Activated CD4-positive, alpha-beta memory T cell treated with anti-CD3 and anti-CD28 coated beads for 36 hours (primary cell): ENCODE measurements around the gene TAMALIN. TPM values are rescaled to one million over a fixed set of nuclear protein-coding genes. Genes with fewer than 3 reads are reported as not detected.
"Not testable (repeated sequence)": the region's sequence is repeated elsewhere in the genome, so short reads cannot be mapped to it uniquely, and the experiment has no call there.

Experiments
- CTCF ChIA-PET: fragments of 350-600 bp; sonication (Branson Sonifier 250); formaldehyde crosslinking; loops from one replicate; lab custom pipeline; 2021; ENCODE audit warnings: antibody characterized with exemption, inconsistent platforms; lab: Charles Lee
- POLR2A ChIA-PET: fragments of 350-600 bp; sonication (Branson Sonifier 250); formaldehyde crosslinking; loops from one replicate; lab custom pipeline; 2021; ENCODE audit warnings: antibody characterized with exemption; lab: Charles Lee
- DNase-seq: peaks from one replicate; pipeline ENCODE4 v3.0.0-alpha.2; 2020
- H3K27ac Mint-ChIP-seq: one replicate; pipeline ENCODE4 v1.8.0; 2021; ENCODE audit warnings: mixed read lengths
- H3K27me3 Mint-ChIP-seq: one replicate; pipeline ENCODE4 v1.8.0; 2021; ENCODE audit warnings: mixed read lengths
- H3K36me3 Mint-ChIP-seq: one replicate; pipeline ENCODE4 v1.8.0; 2021; ENCODE audit warnings: mixed read lengths
- H3K4me1 Mint-ChIP-seq: one replicate; pipeline ENCODE4 v1.8.0; 2021; ENCODE audit warnings: low read depth, mixed read lengths
- H3K4me3 Mint-ChIP-seq: one replicate; pipeline ENCODE4 v1.8.0; 2021; ENCODE audit warnings: mild to moderate bottlenecking, mixed read lengths
- H3K9me3 Mint-ChIP-seq: one replicate; pipeline ENCODE4 v1.8.0; 2021; ENCODE audit warnings: mixed read lengths
- intact Hi-C: fragments of 100-400 bp; cut with micrococcal nuclease; formaldehyde crosslinking; loops from one replicate; pipeline ENCODE4 v1.15.1; 2023
- total RNA-seq, 2 experiments: library from RNA; stranded (reverse); gene quantifications; one replicate each; pipeline ENCODE4 v1.2.3, GENCODE V29; 2021

TAMALIN gene
- total RNA-seq, 2 experiments from 2014 or later: 15.1 to 18.7 TPM

GRCh38 chr12:51971679-51972421, 34.9 kb upstream of the TAMALIN start:
- ChIA-PET CTCF (interaction anchor here (0.7 to 3.6 kb wide), 11 partner anchors 9 to 602 kb away, joined by 3 to 21 read pairs (median 9); no protein-coding TSS in a partner anchor), POLR2A (interaction anchor here (1.7 kb wide), 1 partner anchor 53 kb away, joined by 3 read pairs; no protein-coding TSS in a partner anchor)
- intact Hi-C loops: loop anchor here (1.0 to 10.0 kb wide), 6 partner anchors 21 to 603 kb away; partner anchors contain the start of genes ACVR1B and GALNT6
- Mint-ChIP-seq H3K27ac (peak overlapping the region; percentile 51), H3K4me1 (peaks cover 69% of the 10 kb centered on the region), H3K27me3 (peaks cover 6% of the 10 kb centered on the region), H3K4me3 (no peak overlapping the region), H3K9me3 (no peaks in the 10 kb centered on the region), H3K36me3 (peaks cover 13% of the 10 kb centered on the region)
- no peak for DNase-seq

GRCh38 chr12:51972422-51972812, 34.3 kb upstream of the TAMALIN start:
- POLR2A ChIA-PET: interaction anchor here (1.7 kb wide), 1 partner anchor 53 kb away, joined by 3 read pairs; no protein-coding TSS in a partner anchor
- Mint-ChIP-seq H3K4me3 (no peak overlapping the region), H3K36me3 (peaks cover 15% of the 10 kb centered on the region), H3K27ac (no peak overlapping the region), H3K4me1 (peaks cover 71% of the 10 kb centered on the region), H3K27me3 (peaks cover 6% of the 10 kb centered on the region), H3K9me3 (no peaks in the 10 kb centered on the region)
- CTCF ChIA-PET: interaction anchor here (0.7 to 3.6 kb wide), 8 partner anchors 9 to 603 kb away, joined by 4 to 21 read pairs (median 13); no protein-coding TSS in a partner anchor
- intact Hi-C loops: loop anchor here (10.0 kb wide), 1 partner anchor 578 kb away; the partner anchor contains the start of gene GALNT6
- no peak for DNase-seq

GRCh38 chr12:51972849-51973273, 33.9 kb upstream of the TAMALIN start:
- POLR2A ChIA-PET: no interaction called here
- H3K36me3 Mint-ChIP-seq: peaks cover 18% of the 10 kb centered on the region
- intact Hi-C loops: loop anchor here (10.0 kb wide), 1 partner anchor 578 kb away; the partner anchor contains the start of gene GALNT6

GRCh38 chr12:51973560-51973959, 33.2 kb upstream of the TAMALIN start:
- no peak overlapping the region for H3K4me3 Mint-ChIP-seq
- no peak overlapping the region for H3K27ac Mint-ChIP-seq
- intact Hi-C loops: loop anchor here (10.0 kb wide), 1 partner anchor 579 kb away; the partner anchor contains the start of gene GALNT6
- DNase-seq: no peak
- ChIA-PET CTCF (interaction anchor here (2.9 to 3.6 kb wide), 2 partner anchors 50 to 52 kb away, joined by 17 to 19 read pairs; no protein-coding TSS in a partner anchor), POLR2A (no interaction called here)
- no peaks in the 10 kb centered on the region for H3K9me3 Mint-ChIP-seq
- peaks cover 23% of the 10 kb centered on the region for H3K36me3 Mint-ChIP-seq
- H3K27me3 Mint-ChIP-seq: peaks cover 6% of the 10 kb centered on the region
- H3K4me1 Mint-ChIP-seq: peaks cover 71% of the 10 kb centered on the region

More at GRCh38 chr12:51972849-51973273, 33.9 kb upstream of the TAMALIN start:
- CTCF ChIA-PET: interaction anchor here (1.8 to 3.6 kb wide), 6 partner anchors 8 to 604 kb away, joined by 6 to 21 read pairs (median 16); no protein-coding TSS in a partner anchor
- Mint-ChIP-seq H3K4me1 (peaks cover 71% of the 10 kb centered on the region), H3K9me3 (no peaks in the 10 kb centered on the region), H3K27ac (no peak overlapping the region), H3K27me3 (peaks cover 6% of the 10 kb centered on the region), H3K4me3 (no peak overlapping the region)
- DNase-seq: peak; percentile 85

GRCh38 chr12:51974646-51975045, 32.1 kb upstream of the TAMALIN start:
- H3K4me3 Mint-ChIP-seq: no peak overlapping the region
- H3K27me3 Mint-ChIP-seq: peaks cover 6% of the 10 kb centered on the region
- H3K36me3 Mint-ChIP-seq: peaks cover 23% of the 10 kb centered on the region
- H3K27ac Mint-ChIP-seq: no peak overlapping the region
- peak; percentile 35 for DNase-seq
- ChIA-PET POLR2A (no interaction called here), CTCF (interaction anchor here (0.6 to 4.7 kb wide), 7 partner anchors 18 to 555 kb away, joined by 3 to 33 read pairs (median 7); no protein-coding TSS in a partner anchor)
- peaks cover 74% of the 10 kb centered on the region for H3K4me1 Mint-ChIP-seq
- intact Hi-C loops: loop anchor here (10.0 kb wide), 1 partner anchor 580 kb away; the partner anchor contains the start of gene GALNT6
- no peaks in the 10 kb centered on the region for H3K9me3 Mint-ChIP-seq

GRCh38 chr12:51975196-51975595, 31.6 kb upstream of the TAMALIN start:
- no peak overlapping the region for H3K4me3 Mint-ChIP-seq
- peaks cover 23% of the 10 kb centered on the region for H3K36me3 Mint-ChIP-seq
- no peak overlapping the region for H3K27ac Mint-ChIP-seq
- POLR2A ChIA-PET: no interaction called here
- no peak for DNase-seq
- no peaks in the 10 kb centered on the region for H3K9me3 Mint-ChIP-seq
- intact Hi-C loops: loop anchor here (10.0 kb wide), 1 partner anchor 580 kb away; the partner anchor contains the start of gene GALNT6
- CTCF ChIA-PET: interaction anchor here (1.0 to 4.7 kb wide), 6 partner anchors 18 to 555 kb away, joined by 3 to 33 read pairs (median 6); no protein-coding TSS in a partner anchor
- H3K27me3 Mint-ChIP-seq: peaks cover 3% of the 10 kb centered on the region
- peaks cover 75% of the 10 kb centered on the region for H3K4me1 Mint-ChIP-seq

- no peak overlapping the region for H3K27ac Mint-ChIP-seq
- H3K36me3 Mint-ChIP-seq: peaks cover 26% of the 10 kb centered on the region
- POLR2A ChIA-PET: no interaction called here
- DNase-seq: no peak
- CTCF ChIA-PET: interaction anchor here (1.1 to 4.7 kb wide), 6 partner anchors 18 to 102 kb away, joined by 3 to 33 read pairs (median 8); no protein-coding TSS in a partner anchor
- H3K9me3 Mint-ChIP-seq: no peaks in the 10 kb centered on the region
- no peak overlapping the region for H3K4me3 Mint-ChIP-seq
- peaks cover 70% of the 10 kb centered on the region for H3K4me1 Mint-ChIP-seq
- peaks cover 3% of the 10 kb centered on the region for H3K27me3 Mint-ChIP-seq
- intact Hi-C loops: loop anchor here (10.0 kb wide), 1 partner anchor 582 kb away; the partner anchor contains the start of gene GALNT6
These were observed 30.2 kb upstream of the TAMALIN start for GRCh38 chr12:51976376-51977160.

- no peaks in the 10 kb centered on the region for H3K9me3 Mint-ChIP-seq
- H3K4me3 Mint-ChIP-seq: no peak overlapping the region
- peaks cover 30% of the 10 kb centered on the region for H3K36me3 Mint-ChIP-seq
- POLR2A ChIA-PET: no interaction called here
- intact Hi-C loops: loop anchor here (10.0 kb wide), 1 partner anchor 583 kb away; the partner anchor contains the start of gene GALNT6
- CTCF ChIA-PET: interaction anchor here (1.1 to 4.7 kb wide), 8 partner anchors 18 to 103 kb away, joined by 3 to 33 read pairs (median 6); no protein-coding TSS in a partner anchor
- no peak overlapping the region for H3K27ac Mint-ChIP-seq
- H3K4me1 Mint-ChIP-seq: peaks cover 63% of the 10 kb centered on the region
- H3K27me3 Mint-ChIP-seq: peaks cover 3% of the 10 kb centered on the region
- DNase-seq: no peak
These were observed 29.4 kb upstream of the TAMALIN start for GRCh38 chr12:51977320-51977753.

- H3K36me3 Mint-ChIP-seq: peaks cover 34% of the 10 kb centered on the region
- POLR2A ChIA-PET, H3K9me3 Mint-ChIP-seq, DNase-seq, H3K27ac Mint-ChIP-seq, H3K27me3 Mint-ChIP-seq, H3K4me3 Mint-ChIP-seq: not testable (repeated sequence)
- H3K4me1 Mint-ChIP-seq: peaks cover 43% of the 10 kb centered on the region
- CTCF ChIA-PET: interaction anchor here (2.0 kb wide), 1 partner anchor 41 kb away, joined by 6 read pairs; no protein-coding TSS in a partner anchor
- intact Hi-C loops: loop anchor here (10.0 kb wide), 1 partner anchor 585 kb away; the partner anchor contains the start of gene GALNT6
These were observed 27.4 kb upstream of the TAMALIN start for GRCh38 chr12:51979306-51979705.

- no peaks in the 10 kb centered on the region for H3K9me3 Mint-ChIP-seq
- peaks cover 34% of the 10 kb centered on the region for H3K4me1 Mint-ChIP-seq
- no peak overlapping the region for H3K4me3 Mint-ChIP-seq
- POLR2A ChIA-PET: interaction anchor here (1.0 kb wide), 1 partner anchor 9 kb away, joined by 3 read pairs; no protein-coding TSS in a partner anchor
- no peaks in the 10 kb centered on the region for H3K27me3 Mint-ChIP-seq
- peak overlapping the region; percentile 57 for H3K27ac Mint-ChIP-seq
- DNase-seq: peak; percentile 79
- H3K36me3 Mint-ChIP-seq: peaks cover 36% of the 10 kb centered on the region
- intact Hi-C loops: loop anchor here (1.0 kb wide), 1 partner anchor 54 kb away; no protein-coding TSS in a partner anchor
- CTCF ChIA-PET: interaction anchor here (0.6 to 2.2 kb wide), 22 partner anchors 9 to 136 kb away, joined by 3 to 32 read pairs (median 4); partner anchors contain the start of genes ACVRL1 and ANKRD33
These were observed 26.5 kb upstream of the TAMALIN start for GRCh38 chr12:51980051-51980808.
